AG09319 (cell line): Measurements from ENCODE around the gene DLGAP1.

Experiments
- DNase-seq: peaks from one replicate; pipeline ENCODE4 v3.0.0-alpha.2; 2010; ENCODE audit warnings: low read depth; ENCODE audit errors: extremely low read depth
- CTCF ChIP-seq: IDR thresholded peaks from 2 replicates; pipeline ENCODE4 v1.5.1; 2011; ENCODE audit warnings: low read depth, mild to moderate bottlenecking, inconsistent platforms, low read length, moderate library complexity

DLGAP1 gene

GRCh38 chr18:4394700-4395099, 60.4 kb downstream of the DLGAP1 start:
- no peak for DNase-seq
- TF ChIP-seq CTCF = no peak

- no peak for DNase-seq
- no peak for TF ChIP-seq CTCF
These were observed 63.2 kb downstream of the DLGAP1 start for GRCh38 chr18:4391859-4392258.

GRCh38 chr18:4385876-4386275, 69.2 kb downstream of the DLGAP1 start:
- TF ChIP-seq CTCF = no peak
- no peak for DNase-seq

GRCh38 chr18:4384932-4385331, 70.2 kb downstream of the DLGAP1 start:
- no peak for DNase-seq
- no peak for TF ChIP-seq CTCF

GRCh38 chr18:4374564-4374963, 80.5 kb downstream of the DLGAP1 start:
- DNase-seq = no peak
- TF ChIP-seq CTCF = no peak

GRCh38 chr18:4369705-4370104, 85.4 kb downstream of the DLGAP1 start:
- DNase-seq = no peak
- TF ChIP-seq CTCF = no peak

GRCh38 chr18:4360221-4360715, 94.8 kb downstream of the DLGAP1 start:
- no peak for TF ChIP-seq CTCF
- DNase-seq = no peak
